Measurements from ENCODE around the gene TOPAZ1. TPM values are rescaled to one million over a fixed set of nuclear protein-coding genes. Genes with fewer than 3 reads are reported as not detected.
"Not testable (repeated sequence)": the region's sequence is repeated elsewhere in the genome, so short reads cannot be mapped to it uniquely, and the experiment has no call there.

The TOPAZ1 gene
- total and polyA plus RNA-seq, 2 of the 4 experiments (the other 2 are of a cell fraction) = not detected

GRCh38 chr3:44343421-44343820 is 101.7 kb downstream of the TOPAZ1 start:
- CTCF ChIA-PET = no interaction called here
- H4K20me1 ChIP-seq (ENCODE audit: insufficient read depth, low read length) = no peaks in the 10 kb centered on the region
- H3K36me3 ChIP-seq (ENCODE audit: control insufficient read depth, insufficient read depth, low read length) = no peaks in the 10 kb centered on the region
- dilution Hi-C loops (cut with HindIII; ENCODE audit: low sequenced_read_pairs, unreplicated experiment) (no loop called here), in situ Hi-C loops (cut with MboI; ENCODE audit: low sequenced_read_pairs) (loop anchor here (25.0 kb wide), 2 partner anchors 294 to 544 kb away; partner anchors contain the start of genes ZNF197 and ZNF35), intact Hi-C loops (cut with micrococcal nuclease) (no loop called here)
- ATAC-seq (ENCODE audit: low read depth) (no peak), DNase-seq (no peak)
- no peak overlapping the region for H2AFZ ChIP-seq (replicated peaks; ENCODE audit: low read length, poor library complexity)
- TF ChIP-seq MAFK (IDR thresholded peaks at IDR 0.05; ENCODE audit: low read depth, low read length) = no peak
- no peak for TF ChIP-seq POLR2A (IDR thresholded peaks at IDR 0.05; ENCODE audit: low read depth, low read length)
- no peak for TF ChIP-seq RFX5 (IDR thresholded peaks at IDR 0.05; ENCODE audit: low read depth, low read length)
- POLR2A ChIA-PET (ENCODE audit: unreplicated experiment) = no interaction called here
- H3K4me1 ChIP-seq (ENCODE audit: control insufficient read depth, insufficient read depth, low read length) = 0 out of 2 replicates have a peak, but pooled peaks cover 2% of the 10 kb centered on the region
- no peak overlapping the region for H3K23ac ChIP-seq (ENCODE audit: low read depth, low read length)
- no peak overlapping the region for H3K4me3 ChIP-seq (ENCODE audit: insufficient read depth, low read depth, low read length)
- BruUV-seq (replicated peaks) = no TSS peak
- no peaks in the 10 kb centered on the region for H3K9me3 ChIP-seq (ENCODE audit: control insufficient read depth, insufficient read depth, low read length)
- no peak overlapping the region for H3K18ac ChIP-seq (ENCODE audit: low read depth, low read length)
- H4K91ac ChIP-seq (ENCODE audit: insufficient read depth, low read depth, low read length) = no peak overlapping the region
- peaks cover 23 to 36% of the 10 kb centered on the region in 2 experiments for H3K79me1 ChIP-seq (ENCODE audit: low read depth in 1 of 2, low read length in 2 of 2)
- H4K8ac ChIP-seq (ENCODE audit: low read depth in 2 of 2, low read length in 2 of 2) = no peak overlapping the region
- H3K14ac ChIP-seq (replicated peaks; ENCODE audit: low read depth, low read length) = no peak overlapping the region
- H2BK20ac ChIP-seq (ENCODE audit: low read depth, low read length) = no peak overlapping the region
- no peak overlapping the region for H4K5ac ChIP-seq (ENCODE audit: low read depth, low read length)
- H2BK15ac ChIP-seq (ENCODE audit: low read depth, low read length) = no peak overlapping the region
- H3K9ac ChIP-seq (ENCODE audit: low read depth, low read length) = no peak overlapping the region
- H3K27me3 ChIP-seq (ENCODE audit: control insufficient read depth, insufficient read depth, low read length) = no peaks in the 10 kb centered on the region
- H3K56ac ChIP-seq (ENCODE audit: extremely low read depth, insufficient read depth, low read length) = no peak overlapping the region
- H3K27ac ChIP-seq (ENCODE audit: insufficient read depth, low read length) = no peak overlapping the region
- no peak overlapping the region for H2BK120ac ChIP-seq (ENCODE audit: low read depth, low read length)
- H2AK5ac ChIP-seq (ENCODE audit: low read depth, low read length) = no peak overlapping the region
- no peak overlapping the region for H3K4ac ChIP-seq (ENCODE audit: low read depth, low read length)
- H2BK5ac ChIP-seq (ENCODE audit: low read depth, low read length, poor library complexity, severe bottlenecking) = no peak overlapping the region
- no peaks in the 10 kb centered on the region; the same call in 1 of the 2 replicates for H3K9me1 ChIP-seq (ENCODE audit: insufficient read depth, low read length)
- H3K4me2 ChIP-seq (ENCODE audit: low read depth, low read length) = no peak overlapping the region
- H2AK9ac ChIP-seq (replicated peaks; ENCODE audit: low read depth, low read length, poor library complexity) = no peak overlapping the region

GRCh38 chr3:44346590-44346989 is 104.9 kb downstream of the TOPAZ1 start:
- H2BK120ac ChIP-seq (ENCODE audit: low read depth, low read length); H3K36me3 ChIP-seq (ENCODE audit: control insufficient read depth, insufficient read depth, low read length); H3K4ac ChIP-seq (ENCODE audit: low read depth, low read length); H2AK5ac ChIP-seq (ENCODE audit: low read depth, low read length); H3K14ac ChIP-seq (replicated peaks; ENCODE audit: low read depth, low read length); H3K4me2 ChIP-seq (ENCODE audit: low read depth, low read length); H4K91ac ChIP-seq (ENCODE audit: insufficient read depth, low read depth, low read length); ATAC-seq (ENCODE audit: low read depth); H4K20me1 ChIP-seq (ENCODE audit: insufficient read depth, low read length); H2BK20ac ChIP-seq (ENCODE audit: low read depth, low read length); H4K5ac ChIP-seq (ENCODE audit: low read depth, low read length); CTCF ChIA-PET; H2BK15ac ChIP-seq (ENCODE audit: low read depth, low read length); H3K18ac ChIP-seq (ENCODE audit: low read depth, low read length); H2AK9ac ChIP-seq (replicated peaks; ENCODE audit: low read depth, low read length, poor library complexity); H3K27me3 ChIP-seq (ENCODE audit: control insufficient read depth, insufficient read depth, low read length); H4K8ac ChIP-seq (ENCODE audit: low read depth in 2 of 2, low read length in 2 of 2); DNase-seq; dilution Hi-C loops (cut with HindIII; ENCODE audit: low sequenced_read_pairs, unreplicated experiment); H2BK5ac ChIP-seq (ENCODE audit: low read depth, low read length, poor library complexity, severe bottlenecking); H3K23ac ChIP-seq (ENCODE audit: low read depth, low read length); H3K27ac ChIP-seq (ENCODE audit: insufficient read depth, low read length); H3K9ac ChIP-seq (ENCODE audit: low read depth, low read length); H3K9me3 ChIP-seq (ENCODE audit: control insufficient read depth, insufficient read depth, low read length); POLR2A ChIA-PET (ENCODE audit: unreplicated experiment); H3K4me3 ChIP-seq (ENCODE audit: insufficient read depth, low read depth, low read length); H3K4me1 ChIP-seq (ENCODE audit: control insufficient read depth, insufficient read depth, low read length); BruUV-seq (replicated peaks); H3K56ac ChIP-seq (ENCODE audit: extremely low read depth, insufficient read depth, low read length); intact Hi-C loops (cut with micrococcal nuclease); H3K9me1 ChIP-seq (ENCODE audit: insufficient read depth, low read length); H2AFZ ChIP-seq (replicated peaks; ENCODE audit: low read length, poor library complexity): not testable (repeated sequence)
- WGBS, 2 experiments (ENCODE audit: extremely low coverage in 2 of 2, insufficient read length in 1 of 2) = 100% methylated on average over 2 of the region's 6 CpGs; no CpG with 5 or more reads in 1 of the 2 experiments
- peaks cover 20 to 22% of the 10 kb centered on the region in 2 experiments for H3K79me1 ChIP-seq (ENCODE audit: low read depth in 1 of 2, low read length in 2 of 2)
- in situ Hi-C loops (cut with MboI; ENCODE audit: low sequenced_read_pairs) = loop anchor here (25.0 kb wide), 2 partner anchors 291 to 541 kb away; partner anchors contain the start of genes ZNF197 and ZNF35

Measured in IMR-90 (cell line).